Retinal pigment epithelial cell (primary cell): Measurements from ENCODE around the gene EDEM3.

Source experiments
- DNase-seq: peaks from one replicate; pipeline ENCODE4 v3.0.0-alpha.2; 2010; ENCODE audit warnings: low read depth
- H3K4me3 ChIP-seq: 2 replicates; pipeline ENCODE4 v1.5.1; 2011; ENCODE audit warnings: mild to moderate bottlenecking, low read length, control low read depth, moderate library complexity
- CTCF ChIP-seq: conservative IDR thresholded peaks from 2 replicates; pipeline ENCODE4 v1.5.1; 2011; ENCODE audit warnings: low read depth, low read length, control low read depth, inconsistent platforms

Gene EDEM3

GRCh38 chr1:184698969-184699368, 55.7 kb downstream of the EDEM3 start:
- no peak overlapping the region for H3K4me3 ChIP-seq
- no peak for DNase-seq
- TF ChIP-seq CTCF, result no peak

GRCh38 chr1:184698016-184698415, 56.6 kb downstream of the EDEM3 start:
- TF ChIP-seq CTCF, result no peak
- DNase-seq, result no peak

GRCh38 chr1:184696403-184696802, 58.3 kb downstream of the EDEM3 start:
- no peak overlapping the region for H3K4me3 ChIP-seq
- no peak for TF ChIP-seq CTCF
- DNase-seq, result no peak

More at GRCh38 chr1:184698016-184698415, 56.6 kb downstream of the EDEM3 start:
- no peak overlapping the region for H3K4me3 ChIP-seq

GRCh38 chr1:184695023-184695422, 59.6 kb downstream of the EDEM3 start:
- no peak overlapping the region for H3K4me3 ChIP-seq
- DNase-seq, result no peak
- TF ChIP-seq CTCF, result no peak

- DNase-seq, result no peak
- TF ChIP-seq CTCF, result no peak
- no peak overlapping the region for H3K4me3 ChIP-seq
Measured at GRCh38 chr1:184693011-184693410, 61.6 kb downstream of the EDEM3 start.

- DNase-seq, result no peak
- TF ChIP-seq CTCF, result peak; percentile 98
- no peak overlapping the region for H3K4me3 ChIP-seq
Measured at GRCh38 chr1:184691719-184692324, 62.8 kb downstream of the EDEM3 start.

GRCh38 chr1:184686540-184686939, 68.1 kb downstream of the EDEM3 start:
- TF ChIP-seq CTCF, result no peak
- DNase-seq, result peak; percentile 35
- no peak overlapping the region for H3K4me3 ChIP-seq
